HK-2 (cell line): ENCODE data around the gene AMOTL1.
"Not testable (repeated sequence)": the region's sequence is repeated elsewhere in the genome, so short reads cannot be mapped to it uniquely, and the experiment has no call there.

Source experiments
- DNase-seq: peaks from one replicate; pipeline ENCODE4 v3.0.0-alpha.2; 2018; ENCODE audit not compliant: unreplicated experiment

Gene AMOTL1

DNA sequence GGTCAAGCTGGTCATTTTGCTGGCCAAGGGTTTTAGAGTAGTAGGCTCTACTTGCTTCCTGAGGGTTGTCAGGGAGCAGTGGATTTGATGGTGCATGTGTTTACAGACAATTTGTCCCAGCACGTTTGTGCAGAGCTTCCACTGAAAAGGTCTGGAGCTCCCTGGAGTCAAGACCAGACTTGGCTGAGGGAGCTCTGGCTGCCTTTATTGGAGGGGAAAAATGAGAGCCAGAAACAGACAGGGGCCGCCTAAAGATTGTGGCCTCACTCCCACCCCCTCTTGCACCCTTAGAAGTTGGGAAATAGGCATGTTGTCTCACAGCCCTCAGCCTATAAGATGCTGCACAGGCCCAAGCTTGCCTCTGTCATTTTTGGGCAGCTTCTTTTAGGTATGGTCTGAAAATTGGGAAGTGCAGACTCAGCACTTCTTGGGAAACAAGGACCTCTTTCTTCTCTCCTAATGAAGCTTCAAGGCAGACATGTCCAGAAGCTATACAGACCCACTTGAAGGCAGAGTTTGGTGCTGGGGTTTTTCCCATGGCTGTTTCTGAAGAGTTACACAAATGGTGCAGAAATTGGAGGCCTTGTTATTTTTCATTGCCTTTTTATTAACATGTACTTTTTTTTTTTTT is 55.1 kb downstream of the AMOTL1 start:
- DNase-seq, result no peak

DNA sequence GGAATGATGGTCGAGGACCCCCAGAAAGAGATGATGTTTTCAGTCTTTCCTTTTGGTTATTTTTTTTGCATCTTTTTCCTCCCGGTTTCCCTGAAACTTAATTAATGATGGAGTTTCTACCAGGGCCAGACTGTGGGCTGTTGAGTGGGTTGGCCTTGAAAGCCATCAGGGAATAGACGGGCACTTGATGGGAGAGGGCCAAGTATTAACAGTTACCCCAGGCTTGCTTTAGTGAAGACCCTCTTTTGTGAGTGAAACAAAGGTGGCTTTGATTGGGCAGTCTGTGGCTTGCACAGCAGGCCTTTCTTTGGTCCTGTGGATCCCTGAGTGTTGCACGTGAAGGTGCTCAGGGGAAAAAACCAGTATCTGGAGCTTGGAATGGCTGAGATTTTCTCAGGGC is 56.9 kb downstream of the AMOTL1 start:
- no peak for DNase-seq

- no peak for DNase-seq
These were observed 57.3 kb downstream of the AMOTL1 start for GRCh38 chr11:94825481-94825880.

GRCh38 chr11:94826415-94826814 is 58.3 kb downstream of the AMOTL1 start:
- no peak for DNase-seq

- no peak for DNase-seq
These were observed 59.9 kb downstream of the AMOTL1 start for GRCh38 chr11:94828088-94828487.

- no peak for DNase-seq
These were observed 62.8 kb downstream of the AMOTL1 start for GRCh38 chr11:94830722-94831510.

DNA sequence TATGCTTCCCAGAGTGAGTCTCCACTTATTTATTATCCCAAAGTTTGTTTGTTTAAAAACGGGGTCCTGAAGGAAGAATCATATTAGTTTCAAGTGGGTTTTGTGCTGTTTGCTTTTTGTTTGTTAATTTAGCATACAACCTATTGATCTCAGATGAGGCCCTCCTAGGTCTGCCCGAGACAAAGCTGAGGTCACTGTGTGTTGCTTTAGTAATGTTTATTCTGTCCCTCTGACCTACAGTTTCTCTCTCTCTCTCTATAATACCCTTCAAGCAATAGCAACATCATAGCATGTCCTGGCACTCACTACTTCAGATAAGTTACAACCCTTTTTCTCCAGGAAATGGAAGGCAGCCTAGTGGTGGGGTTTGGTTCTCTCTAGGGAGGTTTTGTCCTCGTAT is 63.4 kb downstream of the AMOTL1 start:
- no peak for DNase-seq

GRCh38 chr11:94832604-94833235 is 64.6 kb downstream of the AMOTL1 start:
- no peak for DNase-seq

- no peak for DNase-seq
These were observed 66.9 kb downstream of the AMOTL1 start for GRCh38 chr11:94834911-94835593.

DNA sequence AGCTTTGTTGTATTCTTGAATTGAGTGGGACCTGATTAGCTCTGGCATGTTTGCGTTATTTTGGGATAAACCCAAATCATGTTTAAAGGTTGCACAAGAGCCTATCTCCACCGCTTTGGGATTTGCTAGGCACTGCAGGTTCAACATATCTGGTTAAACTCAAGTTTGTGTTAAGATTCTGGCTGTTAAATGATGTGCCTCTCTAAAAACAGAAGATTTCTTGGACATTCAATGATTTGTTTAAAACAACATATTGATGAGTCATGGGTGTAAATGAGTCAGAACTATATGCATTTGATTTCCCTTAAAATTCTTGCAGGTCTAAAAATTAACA is 67.4 kb downstream of the AMOTL1 start:
- no peak for DNase-seq

GRCh38 chr11:94837317-94837716 is 69.2 kb downstream of the AMOTL1 start:
- DNase-seq, result no peak

DNA sequence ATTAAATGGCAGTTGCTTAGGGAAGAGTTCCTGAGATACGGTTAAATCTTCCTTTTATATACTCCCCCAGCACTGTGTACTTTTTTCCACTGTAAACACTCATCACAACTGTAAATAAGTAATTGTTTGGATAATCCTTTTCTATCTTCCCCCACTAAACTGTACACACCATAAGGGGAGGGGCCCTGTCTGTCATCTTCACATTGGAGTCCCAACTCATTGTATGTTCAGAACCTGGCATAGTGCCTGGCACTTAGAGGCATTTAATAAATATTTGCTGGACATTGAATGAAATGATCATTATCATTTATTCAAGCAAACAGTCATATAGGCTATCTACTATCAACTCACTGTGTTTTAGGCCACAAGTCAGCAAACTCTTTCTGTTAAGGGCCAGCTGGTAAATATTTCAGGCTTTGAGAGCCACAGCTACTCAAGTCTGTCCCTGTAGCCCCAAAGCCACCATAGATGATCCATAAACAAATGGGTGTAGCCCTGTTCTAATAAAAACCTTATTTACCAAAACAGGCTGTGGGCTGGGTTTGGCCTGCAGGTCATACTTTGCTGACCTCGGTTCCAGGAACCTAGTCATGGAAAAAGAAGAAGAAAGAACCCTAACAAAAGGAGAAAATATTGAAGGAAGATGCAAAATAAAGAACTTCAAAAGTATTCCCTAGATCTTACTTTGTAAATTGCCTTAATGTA is 70.0 kb downstream of the AMOTL1 start:
- DNase-seq, result no peak

GRCh38 chr11:94840209-94840608 is 72.1 kb downstream of the AMOTL1 start:
- DNase-seq, result no peak

DNA sequence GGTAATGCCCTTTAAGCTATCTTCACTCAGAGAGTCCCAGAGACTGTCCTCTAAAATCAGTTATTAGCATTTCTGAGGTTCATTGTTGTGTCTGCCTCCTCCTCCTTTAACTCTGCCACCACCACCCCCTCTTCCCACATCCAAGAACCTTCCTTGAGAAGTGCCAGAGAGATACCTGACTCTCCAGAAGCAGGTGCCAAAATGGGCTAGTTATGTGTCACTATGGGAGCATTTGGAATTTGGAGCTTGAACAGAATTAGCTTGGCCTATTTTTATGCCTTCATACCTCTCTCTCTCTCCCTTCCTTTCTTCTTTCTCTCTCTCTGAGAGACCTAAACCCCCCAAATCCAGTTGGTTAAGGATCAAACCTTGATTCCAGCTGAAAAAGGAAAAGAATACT is 75.9 kb downstream of the AMOTL1 start:
- DNase-seq, result no peak

DNA sequence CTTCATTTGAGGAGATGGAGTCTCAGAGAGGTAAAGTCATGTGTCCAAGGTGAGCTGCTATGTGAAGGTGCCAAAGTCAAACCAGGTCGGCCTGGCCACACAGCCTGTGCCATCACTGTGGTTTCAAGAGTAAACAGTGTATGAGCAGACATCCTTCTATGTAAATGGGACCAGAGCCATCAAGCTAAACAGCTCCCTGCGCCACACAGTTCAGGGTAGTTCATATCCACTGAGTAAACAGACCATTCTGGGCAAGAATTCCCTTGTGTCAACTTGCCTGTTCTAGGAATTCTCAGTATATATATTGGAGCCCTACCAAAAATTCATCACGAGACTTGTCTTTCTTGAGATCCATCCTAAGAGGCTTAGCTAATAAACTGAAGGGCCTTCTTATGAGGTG is 77.5 kb downstream of the AMOTL1 start:
- no peak for DNase-seq

DNA sequence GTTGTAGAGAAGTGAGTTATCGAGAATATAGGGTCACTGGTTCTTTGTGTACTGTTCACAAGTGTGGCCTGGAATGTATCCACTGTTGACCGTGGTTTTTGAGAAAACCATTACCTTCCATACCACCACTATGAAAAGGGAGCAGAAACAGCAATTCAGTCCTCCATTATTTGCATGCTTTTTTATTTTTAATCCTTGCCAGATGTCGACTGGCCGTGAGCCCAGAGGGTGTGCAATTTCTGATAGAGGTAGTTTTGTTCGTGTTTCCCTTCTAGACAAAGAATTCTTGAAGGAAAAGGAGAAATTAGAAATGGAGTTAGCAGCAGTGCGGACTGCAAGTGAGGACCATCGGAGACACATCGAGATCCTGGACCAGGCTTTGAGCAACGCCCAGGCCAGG is 81.7 kb downstream of the AMOTL1 start:
- DNase-seq, result no peak

GRCh38 chr11:94851864-94852636 is 83.9 kb downstream of the AMOTL1 start:
- DNase-seq, result no peak

- DNase-seq, result not testable (repeated sequence)
These were observed 85.1 kb downstream of the AMOTL1 start for GRCh38 chr11:94853288-94853687.

GRCh38 chr11:94853836-94854235 is 85.7 kb downstream of the AMOTL1 start:
- DNase-seq, result no peak

DNA sequence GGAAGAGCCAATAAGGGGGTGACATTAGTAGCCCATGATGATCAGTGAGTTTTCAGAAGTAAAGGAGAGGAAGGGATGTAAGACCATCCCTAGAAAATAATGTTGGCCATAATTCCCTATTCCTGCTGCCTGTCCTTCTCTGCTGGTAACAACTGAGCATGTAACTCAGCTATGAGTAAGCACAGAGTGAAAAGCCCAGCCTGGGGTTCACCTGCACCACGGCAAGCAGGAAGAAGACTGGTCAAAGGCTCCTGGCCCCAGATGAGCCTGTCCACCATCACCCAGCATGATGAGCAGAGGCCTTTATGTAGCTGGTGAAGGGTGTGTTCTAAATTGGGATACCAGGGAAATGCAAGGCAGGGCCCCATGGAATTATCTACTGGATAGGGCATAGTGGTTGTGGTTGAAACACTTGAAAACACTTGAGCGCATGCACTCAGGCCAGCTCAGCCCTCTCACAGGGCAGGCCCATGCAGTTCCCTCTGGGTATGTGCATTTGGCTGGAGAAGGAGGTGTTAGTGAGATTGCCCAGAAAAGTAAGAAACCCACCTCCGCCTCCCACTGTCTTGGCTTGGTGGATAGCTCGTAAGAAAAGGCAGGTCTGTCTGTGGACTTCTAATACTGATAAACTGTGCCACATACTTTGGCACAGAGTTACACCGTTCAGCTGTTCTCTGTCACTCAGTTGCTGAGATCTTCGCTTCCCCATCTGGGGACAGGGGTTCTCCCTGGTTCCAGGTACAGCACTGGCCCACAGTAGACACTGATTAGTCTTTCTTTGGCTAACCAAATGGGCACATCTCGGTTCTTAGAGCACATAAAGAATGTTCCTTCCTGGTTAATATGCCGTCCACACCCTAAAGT is 86.8 kb downstream of the AMOTL1 start:
- DNase-seq, result no peak
